HG03025 (cell line): ENCODE measurements around the gene SLC34A3.

Source experiments
- ATAC-seq: cut with Tn5 transposase; IDR thresholded peaks from one replicate; pipeline ENCODE4 v1.9.1; 2021; ENCODE audit warnings: mild to moderate bottlenecking, moderate library complexity; ENCODE audit not compliant: unreplicated experiment, low FRiP score

The SLC34A3 gene

DNA sequence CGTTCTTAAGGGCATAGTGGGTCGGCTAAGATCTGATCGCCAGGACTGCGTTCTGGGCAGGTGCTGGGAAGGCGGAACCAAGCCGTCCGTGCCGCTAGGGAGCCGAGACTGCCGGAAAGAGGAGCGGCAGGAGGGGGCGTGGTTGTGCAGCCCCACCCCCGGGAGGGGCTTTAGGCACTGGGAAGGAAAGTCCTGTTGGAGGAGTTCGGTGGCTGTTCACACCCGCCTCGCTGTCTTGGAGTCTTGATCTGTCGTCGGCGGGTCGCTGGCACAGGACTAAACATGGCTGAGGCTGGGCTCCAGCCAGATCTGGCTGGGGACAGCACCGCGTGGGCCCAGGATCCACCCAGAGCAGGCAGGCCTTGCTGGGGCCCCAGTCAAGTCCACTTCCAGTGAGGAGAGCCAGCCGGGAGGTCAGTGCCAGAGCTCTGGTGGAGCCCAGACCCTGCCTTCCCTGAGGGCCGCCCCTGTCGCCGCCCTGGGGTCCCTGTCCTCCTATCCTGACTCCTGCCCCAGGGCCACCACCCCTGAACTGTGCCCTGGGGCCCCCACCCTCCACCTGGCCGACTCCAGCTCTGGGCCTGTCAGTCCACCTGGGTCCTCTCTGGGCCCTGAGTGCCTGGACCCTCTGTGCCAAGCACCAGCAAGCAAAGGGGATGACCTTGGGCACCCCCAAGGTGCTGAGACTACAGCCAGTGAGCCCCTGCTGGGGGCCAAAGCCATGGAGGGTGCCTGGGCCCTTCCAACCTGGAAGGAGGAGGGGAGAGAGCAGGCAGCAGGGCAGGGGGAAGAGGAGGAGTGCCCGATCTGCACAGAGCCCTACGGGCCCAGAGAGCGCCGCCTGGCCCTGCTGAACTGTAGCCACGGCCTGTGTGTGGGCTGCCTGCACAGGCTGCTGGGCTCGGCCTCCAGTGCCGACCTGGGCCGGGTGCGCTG lies 13.2 kb upstream of the SLC34A3 start:
- ATAC-seq: no peak

DNA sequence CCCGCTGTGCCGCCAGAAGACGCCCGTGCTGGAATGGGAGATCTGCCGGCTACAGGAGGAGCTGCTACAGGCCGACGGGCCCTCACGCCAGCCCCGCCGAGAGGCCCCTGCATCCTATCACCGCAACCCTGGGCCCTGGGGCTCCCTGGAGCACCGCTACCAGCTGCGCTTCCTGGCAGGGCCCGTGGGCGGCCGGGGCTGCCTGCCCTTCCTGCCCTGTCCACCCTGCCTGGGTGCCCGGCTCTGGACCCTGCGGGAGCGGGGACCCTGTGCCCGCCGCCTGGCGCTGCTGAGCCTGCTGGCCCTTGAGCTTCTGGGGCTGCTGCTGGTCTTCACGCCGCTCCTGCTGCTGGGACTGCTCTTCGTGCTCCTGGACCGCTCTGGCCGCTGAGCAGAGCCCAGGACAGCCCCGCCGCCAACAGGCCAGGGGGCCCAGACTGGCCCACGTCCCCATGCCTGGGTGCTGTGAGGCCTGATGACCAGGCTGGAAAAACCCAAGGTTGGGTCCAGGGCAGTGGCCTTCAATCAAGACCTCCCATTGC lies 12.4 kb upstream of the SLC34A3 start:
- no peak for ATAC-seq

DNA sequence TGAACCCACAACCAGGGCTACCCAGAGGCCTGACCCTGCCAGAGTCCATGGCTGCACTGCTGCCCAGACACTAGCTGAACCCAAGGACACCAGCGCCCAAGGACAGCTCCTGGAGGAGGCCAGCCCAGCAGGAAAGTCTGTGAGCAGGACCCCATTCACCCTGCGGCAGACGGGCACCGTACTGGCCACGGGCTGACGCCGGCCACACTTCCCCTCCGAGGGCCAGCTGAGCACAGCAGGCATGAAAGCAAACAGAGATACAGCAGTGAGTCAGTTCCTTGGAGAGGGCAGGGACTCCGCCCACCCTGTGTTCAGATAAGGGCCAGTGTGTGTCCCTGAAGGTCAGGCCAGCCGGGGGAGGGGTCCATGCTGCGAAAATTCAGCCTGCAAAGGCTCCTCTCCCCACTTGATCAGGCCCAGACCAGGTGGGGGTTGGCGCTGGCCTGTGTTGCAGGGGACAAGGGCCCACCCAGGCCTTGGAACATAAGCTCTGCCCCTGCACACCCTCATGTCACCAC lies 11.9 kb upstream of the SLC34A3 start:
- no peak for ATAC-seq

DNA sequence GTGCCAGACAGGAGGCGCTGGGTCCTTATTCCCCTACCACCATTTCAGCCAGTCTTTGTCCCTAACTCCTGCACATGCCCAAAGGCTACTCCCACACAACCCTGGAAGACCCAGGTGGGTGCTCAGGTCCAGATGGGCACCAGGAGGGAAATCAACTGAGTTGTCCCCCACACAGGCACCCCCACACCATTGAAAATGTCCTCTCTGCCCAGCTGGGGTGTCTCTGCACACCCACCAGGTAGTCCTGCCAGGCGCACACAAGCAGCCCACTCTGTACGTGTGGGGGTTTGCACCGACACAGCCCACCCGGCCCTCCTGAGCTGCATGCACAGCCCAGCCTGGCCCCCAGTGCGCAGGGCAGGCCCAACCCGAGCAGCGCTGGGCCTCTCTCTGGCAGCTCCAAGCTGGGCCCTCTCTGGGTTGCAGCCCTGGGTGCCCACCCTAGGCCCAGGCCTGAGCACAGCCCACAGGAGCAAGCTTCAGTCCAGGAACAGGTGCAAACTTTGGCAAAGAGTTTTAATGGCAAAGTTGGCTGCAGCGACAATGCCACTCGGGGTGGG lies 10.9 kb upstream of the SLC34A3 start:
- no peak for ATAC-seq

DNA sequence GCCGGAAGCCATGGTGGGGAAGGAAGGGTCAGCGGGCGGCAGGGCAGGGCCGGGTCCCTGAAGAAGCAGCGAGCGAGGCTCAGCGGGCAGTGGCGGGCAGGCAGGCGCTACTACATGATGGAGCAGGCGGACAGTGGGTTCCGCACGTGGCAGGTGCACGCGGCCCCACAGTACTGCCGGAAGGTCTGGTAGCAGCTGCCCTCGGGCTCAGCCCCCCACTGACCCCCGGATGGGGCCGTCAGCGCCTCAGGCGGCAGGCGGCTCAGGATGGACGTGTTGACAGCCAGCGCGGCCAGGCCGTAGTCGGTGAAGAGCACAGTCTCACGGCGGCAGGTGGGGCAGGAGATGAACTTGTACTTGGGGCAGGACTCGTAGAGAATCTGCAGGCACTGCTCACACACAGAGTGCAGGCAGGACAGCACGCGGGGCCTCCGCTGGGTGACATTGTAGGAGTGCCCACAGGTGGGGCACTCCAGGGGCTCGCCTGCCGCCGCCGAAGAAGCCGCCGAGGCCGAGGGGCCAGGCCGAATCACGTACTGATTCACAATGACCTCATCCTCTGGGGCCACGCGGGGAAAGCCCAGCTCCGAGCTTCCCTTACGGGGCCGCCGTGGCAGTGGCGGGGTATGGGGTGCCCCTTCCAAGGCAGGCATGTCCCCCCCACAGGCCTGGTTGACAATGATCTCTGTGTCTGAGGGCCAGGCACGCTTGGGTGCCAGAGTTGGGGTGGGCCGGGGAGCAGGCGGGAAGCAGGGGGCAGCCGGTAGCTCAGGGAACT lies 10.2 kb upstream of the SLC34A3 start:
- no peak for ATAC-seq

DNA sequence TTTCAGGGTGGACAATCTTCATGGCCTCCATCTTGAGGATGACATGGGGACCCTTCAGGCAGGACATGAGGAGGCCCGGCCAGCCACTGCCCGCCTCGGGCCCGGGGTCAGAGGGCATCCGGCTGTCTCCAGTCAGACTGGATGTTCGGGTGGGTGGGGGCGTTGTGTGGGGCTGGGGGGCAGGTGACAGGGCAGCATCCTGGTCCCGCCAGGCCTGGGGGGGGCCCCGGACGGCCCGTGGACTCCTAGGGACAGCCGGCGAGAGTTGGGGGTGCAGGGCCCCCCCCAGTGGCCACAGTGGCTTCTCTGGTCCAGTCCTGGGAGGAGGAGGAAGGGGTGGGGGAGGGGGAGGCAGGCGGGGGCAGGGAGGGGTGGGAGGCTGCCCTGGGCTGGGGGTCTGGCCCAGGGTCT lies 9.6 kb upstream of the SLC34A3 start:
- ATAC-seq: no peak

DNA sequence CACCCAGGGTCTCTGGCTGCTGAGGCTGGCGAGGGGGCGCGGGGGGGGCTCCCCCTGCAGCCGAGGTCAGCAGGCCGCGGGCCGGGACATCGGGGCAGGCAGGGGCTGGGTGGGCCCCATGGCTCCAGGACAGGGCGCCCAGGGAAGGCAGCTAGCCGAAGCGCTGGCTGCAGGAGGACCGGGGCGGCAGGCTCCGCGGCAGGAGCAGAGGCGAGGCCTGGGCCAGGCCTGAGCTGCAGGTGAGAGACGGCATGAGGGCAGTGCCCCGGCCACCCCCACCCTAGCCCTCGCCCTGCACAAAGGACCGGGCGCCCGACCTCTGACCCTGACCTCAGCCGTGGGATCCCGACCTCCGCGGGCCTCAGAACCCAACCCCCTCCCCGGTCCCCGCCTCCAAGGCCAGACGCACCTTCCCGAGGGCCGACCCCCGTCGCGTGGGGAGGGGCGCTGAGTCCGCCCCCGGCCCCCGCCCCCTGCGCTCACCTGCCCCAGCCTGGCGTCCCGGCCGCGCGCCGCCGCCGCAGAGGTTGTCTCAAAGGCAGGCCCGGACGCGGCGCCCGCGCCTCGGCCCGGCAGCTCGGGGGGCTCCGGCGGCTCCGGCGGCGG lies 9.1 kb upstream of the SLC34A3 start:
- ATAC-seq: no peak

DNA sequence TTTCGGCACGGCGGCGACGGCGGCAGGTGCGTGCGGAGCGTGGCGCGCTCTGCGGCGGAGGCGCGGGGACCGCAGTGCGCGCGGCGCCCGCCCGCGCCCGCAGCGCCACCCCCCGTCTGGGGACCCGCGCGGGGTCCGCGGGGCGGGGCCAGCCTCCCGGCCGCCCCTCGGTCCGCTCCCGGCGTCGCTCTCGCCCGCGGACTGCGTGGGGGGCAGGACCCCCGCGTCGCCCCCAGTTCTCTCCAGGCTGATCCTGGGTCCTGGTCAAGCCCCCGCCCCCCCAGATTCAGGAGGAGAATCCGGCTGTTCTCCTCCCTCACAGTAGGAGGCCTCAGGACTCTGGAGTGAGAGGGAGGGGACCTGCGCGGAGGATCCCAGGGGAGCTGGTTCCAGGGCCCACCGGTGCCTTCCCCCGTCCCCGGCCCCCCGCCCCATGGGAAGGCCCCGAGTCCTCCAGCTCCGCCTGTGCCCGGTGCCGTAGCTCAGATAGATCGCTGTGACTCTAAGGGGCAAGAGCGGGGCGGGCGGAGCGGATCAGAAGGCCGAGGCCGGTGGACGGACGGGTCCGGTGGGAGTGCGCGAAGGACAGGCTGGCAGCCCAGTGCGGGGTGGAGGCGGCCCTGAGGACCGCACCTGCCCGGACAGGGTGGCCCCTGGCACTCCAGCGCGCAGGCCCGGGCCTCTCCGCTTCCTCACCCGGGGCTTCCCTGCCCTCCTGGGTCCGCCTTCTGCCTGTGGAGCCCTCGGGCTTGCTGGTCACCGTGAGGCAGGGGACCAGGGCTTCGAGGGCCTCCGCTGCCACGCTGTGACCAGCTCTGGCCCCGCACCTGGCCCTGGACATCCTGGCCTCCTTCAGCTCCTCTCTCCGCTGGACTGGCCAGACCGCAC lies 8.3 kb upstream of the SLC34A3 start, which contains the start of gene RNF208:
Gene RNF208 (minus strand): TSS at position 51 of the 888 bp plus-strand sequence. CDS start 1,028 bp downstream, outside the sequence.
- no peak for ATAC-seq

DNA sequence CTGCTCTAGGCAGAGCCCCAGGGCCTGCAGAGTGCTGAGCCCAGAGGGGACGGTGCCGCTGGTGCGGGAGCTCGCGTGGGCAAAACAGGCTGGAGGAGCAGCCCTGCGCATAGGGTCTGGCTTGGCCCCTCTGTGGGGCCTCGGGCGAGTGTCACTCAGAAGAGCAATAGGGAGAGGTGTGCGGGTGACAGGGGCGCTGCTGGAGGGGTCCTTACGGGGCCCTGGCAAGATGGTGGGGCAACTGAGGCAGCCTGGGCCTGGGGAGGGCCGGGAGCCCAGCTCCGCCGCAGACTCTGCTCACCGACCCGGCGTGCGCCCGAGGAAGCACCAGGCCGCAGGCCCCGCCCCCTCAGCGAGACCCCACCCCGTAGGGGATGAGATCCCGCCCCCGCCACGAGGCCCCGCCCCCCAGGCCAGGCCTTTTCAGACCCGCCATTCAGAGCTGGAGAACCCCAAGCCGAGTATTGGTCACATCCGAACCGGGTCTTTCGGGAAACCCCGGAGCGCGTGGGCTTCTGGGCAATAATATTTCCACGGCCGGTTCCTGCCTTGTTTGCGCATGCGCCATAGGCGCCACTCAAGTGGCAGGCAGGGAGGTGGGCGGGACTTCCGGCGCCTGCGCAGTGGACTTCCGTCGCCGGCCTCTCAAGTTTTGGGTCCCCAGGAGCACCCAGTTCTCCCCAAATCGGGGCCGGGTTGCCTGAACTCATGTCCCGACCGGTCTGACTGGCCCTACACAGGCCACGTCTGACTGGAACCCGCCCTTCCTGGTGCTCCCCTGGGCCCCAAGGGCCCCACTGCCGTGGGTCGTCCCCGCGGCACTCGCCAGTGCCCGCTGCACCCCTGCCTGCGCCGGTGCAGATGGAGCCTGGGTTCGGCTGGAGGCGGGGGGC lies 7.4 kb upstream of the SLC34A3 start:
- ATAC-seq: peak; percentile 67

DNA sequence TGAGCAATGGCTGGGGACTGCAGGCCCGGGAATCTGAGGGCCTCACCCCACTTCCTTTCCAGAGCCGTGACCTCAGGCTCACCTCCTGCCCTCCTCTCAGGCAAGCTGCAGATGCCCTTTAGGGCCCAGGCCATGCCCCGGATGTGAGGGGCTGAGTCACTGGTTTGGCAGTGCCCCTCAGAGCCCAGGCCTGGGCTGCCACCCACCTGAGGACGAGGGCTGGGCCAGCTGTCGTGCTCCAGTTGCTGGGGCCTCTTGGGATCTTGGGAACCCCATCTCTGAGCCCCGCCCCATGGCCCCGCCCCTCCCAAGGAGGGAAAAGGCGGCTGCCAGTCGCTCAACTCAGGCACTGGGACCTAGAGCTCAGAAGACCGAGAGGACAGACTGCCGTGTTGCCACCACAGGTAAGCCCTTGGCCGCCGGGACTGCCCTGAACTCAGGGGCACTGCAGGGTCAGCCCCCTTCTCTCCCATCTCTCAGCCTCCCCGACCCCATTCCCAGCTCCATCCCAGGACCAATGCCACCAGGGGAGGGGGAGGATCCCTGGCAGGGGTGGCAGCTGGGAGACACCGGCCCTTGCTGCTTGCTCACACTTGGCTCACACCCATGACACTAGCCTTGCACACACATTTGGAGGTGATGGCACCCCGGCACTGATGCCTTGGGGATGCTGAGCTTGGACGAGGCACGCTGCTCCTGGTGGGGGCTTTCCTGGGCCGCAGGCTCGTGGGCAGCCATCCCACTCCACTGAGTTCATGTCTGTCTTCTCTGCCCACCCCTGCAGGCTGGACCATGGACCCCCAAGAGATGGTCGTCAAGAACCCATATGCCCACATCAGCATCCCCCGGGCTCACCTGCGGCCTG lies 5.6 kb upstream of the SLC34A3 start, which contains the start of gene CYSRT1:
Gene CYSRT1 (plus strand): TSS at position 345 of the 865 bp plus-strand sequence. CDS start 448 bp downstream, at position 793.
- ATAC-seq: no peak

DNA sequence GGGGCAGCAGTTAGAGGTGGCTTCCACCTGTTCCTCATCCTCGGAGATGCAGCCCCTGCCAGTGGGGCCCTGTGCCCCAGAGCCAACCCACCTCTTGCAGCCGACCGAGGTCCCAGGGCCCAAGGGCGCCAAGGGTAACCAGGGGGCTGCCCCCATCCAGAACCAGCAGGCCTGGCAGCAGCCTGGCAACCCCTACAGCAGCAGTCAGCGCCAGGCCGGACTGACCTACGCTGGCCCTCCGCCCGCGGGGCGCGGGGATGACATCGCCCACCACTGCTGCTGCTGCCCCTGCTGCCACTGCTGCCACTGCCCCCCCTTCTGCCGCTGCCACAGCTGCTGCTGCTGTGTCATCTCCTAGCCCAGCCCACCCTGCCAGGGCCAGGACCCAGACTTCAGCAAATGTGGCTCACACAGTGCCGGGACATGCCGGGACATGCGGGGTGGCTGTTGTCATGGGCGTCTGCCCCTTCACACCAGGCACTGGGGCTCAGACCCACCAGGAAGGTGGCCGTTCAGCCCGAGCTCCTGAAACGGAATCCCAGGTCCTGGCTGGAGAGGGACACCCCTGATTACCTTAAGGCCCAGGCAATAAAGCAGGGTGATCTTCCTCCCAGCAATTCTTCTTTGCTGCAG lies 4.9 kb upstream of the SLC34A3 start:
- ATAC-seq: no peak

DNA sequence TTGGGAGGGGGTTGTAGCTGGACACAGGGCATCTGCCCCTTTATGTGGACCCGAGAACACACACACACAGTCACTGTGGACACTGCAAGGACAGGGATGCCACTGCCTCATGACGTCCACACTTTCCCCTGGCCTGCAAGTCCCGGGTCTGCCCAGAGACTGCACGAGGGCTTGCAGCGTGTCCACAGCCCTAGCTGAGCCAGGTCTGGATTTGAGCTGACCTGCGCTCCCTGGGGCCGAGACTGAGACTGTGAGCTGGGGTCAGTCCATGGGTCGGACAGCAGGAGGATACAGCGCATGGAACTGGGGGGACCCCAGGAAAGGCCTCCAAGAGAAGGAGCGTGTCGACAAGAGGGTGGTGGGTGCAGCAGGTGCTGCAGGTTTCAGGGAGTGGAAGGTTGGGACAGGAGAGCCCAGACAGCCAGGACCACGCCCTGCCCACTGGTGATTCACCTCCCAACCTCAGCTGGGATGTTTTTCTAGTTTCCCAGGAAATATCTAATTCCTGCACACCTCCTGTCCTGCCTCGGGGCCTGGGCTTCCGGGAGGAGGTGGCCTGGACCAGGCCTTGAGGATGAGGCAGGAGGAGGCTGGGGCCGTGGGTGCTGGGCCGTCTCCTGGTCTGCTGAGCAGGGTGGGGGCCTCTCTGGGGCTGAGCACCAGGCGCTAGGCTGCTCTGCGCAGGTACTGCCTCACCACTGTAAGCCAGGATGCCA lies 4.2 kb upstream of the SLC34A3 start:
- ATAC-seq: no peak

DNA sequence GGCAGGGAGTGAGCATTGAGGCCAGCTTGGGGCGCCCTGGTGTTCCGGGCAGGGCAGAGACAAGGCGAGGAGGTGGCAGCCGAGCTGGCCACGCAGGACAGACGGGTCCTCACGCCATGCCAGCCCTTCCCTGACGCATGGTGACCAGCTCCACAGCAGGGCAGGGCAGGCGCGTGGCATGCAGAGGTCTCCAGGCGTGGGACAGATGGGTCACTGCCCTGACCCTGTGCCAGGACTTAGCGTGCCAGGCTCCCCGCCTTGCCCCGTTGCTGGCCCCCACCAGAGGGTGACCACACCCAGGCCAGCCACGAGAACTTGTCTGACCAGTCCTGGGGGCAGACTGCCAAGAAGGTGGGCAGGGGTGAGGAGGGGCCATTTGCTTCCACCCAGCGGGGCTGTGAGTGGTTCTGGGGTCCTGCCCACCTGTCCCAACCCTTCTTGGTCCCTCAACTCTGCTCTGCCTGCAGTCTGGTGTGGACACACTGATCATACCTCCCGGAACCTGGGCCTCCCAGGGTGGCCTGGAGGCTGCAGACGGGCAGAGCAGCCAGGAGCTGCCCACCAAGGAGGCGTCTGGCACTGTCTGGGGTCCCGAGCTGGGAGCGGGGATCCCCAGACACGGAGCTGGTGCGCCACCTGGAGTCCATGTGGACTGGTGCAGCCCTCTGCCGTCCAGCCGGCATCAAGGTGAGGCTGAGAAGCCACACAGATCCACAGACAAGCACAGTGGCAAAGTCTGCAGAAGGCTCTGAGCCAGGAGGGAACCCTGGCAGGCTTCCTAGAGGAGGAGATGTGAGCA lies 3.4 kb upstream of the SLC34A3 start, which contains the start of gene RNF224:
Gene RNF224 (plus strand): TSS at position 449 of the 799 bp plus-strand sequence. CDS start 834 bp downstream, outside the sequence.
- ATAC-seq: no peak

DNA sequence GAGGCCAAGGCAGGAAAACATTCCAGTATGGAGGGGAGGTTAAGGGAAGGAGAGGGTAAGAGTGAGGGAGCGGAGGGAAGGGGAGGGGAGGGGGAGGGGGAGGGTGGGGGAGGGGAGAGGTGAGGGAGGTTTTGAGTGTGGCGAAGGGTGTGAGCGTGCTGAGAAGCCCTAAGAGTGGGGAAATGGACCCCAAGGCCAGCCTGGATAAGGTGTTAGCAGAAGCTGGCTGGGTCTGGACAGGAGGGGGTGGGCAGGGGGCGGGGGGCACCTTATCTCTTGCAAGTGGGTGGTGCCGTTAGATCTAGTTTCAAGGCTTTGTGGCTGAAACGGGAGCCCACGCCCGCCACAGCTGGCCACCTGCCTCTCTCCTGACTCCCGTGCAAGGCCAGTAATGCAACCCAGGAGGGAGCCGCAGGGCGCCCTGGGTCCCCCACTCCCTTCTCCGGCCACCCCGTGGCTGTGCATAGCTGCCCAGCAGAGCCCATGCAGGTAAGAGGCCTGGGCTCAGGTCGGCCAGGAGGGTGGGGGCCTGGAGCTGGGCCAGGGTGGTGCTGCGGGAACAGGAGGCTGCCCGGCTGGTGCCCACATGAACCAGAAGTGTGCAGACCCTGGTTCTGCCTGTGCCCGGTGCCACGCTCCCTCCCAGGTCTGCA lies 2.7 kb upstream of the SLC34A3 start:
- no peak for ATAC-seq
